Glutamatergic neuron (in vitro differentiated cells): ENCODE measurements around the gene SFI1. TPM values are rescaled to one million over a fixed set of nuclear protein-coding genes. Genes with fewer than 3 reads are reported as not detected.
"Not testable (repeated sequence)": the region's sequence is repeated elsewhere in the genome, so short reads cannot be mapped to it uniquely, and the experiment has no call there.

Experiments used
- DNase-seq: peaks from one replicate; pipeline ENCODE4 v3.0.0; 2022
- H3K27ac Mint-ChIP-seq: one replicate; pipeline ENCODE4 v1.8.0; 2020; ENCODE audit warnings: mild to moderate bottlenecking, mixed read lengths, inconsistent platforms; ENCODE audit not compliant: unreplicated experiment
- H3K27me3 Mint-ChIP-seq: one replicate; pipeline ENCODE4 v1.8.0; 2020; ENCODE audit warnings: mild to moderate bottlenecking, moderate library complexity, mixed read lengths, inconsistent platforms; ENCODE audit not compliant: unreplicated experiment
- H3K36me3 Mint-ChIP-seq: one replicate; pipeline ENCODE4 v1.8.0; 2020; ENCODE audit warnings: mild to moderate bottlenecking, mixed read lengths, inconsistent platforms; ENCODE audit not compliant: unreplicated experiment
- H3K4me1 Mint-ChIP-seq: one replicate; pipeline ENCODE4 v1.8.0; 2020; ENCODE audit warnings: mild to moderate bottlenecking, low read depth, mixed read lengths, inconsistent platforms; ENCODE audit not compliant: unreplicated experiment
- H3K4me3 Mint-ChIP-seq: one replicate; pipeline ENCODE4 v1.8.0; 2020; ENCODE audit warnings: mild to moderate bottlenecking, mixed read lengths, inconsistent platforms; ENCODE audit not compliant: unreplicated experiment
- H3K9me3 Mint-ChIP-seq: one replicate; pipeline ENCODE4 v1.8.0; 2020; ENCODE audit warnings: mild to moderate bottlenecking, moderate library complexity, mixed read lengths, inconsistent platforms; ENCODE audit not compliant: unreplicated experiment
- CTCF ChIP-seq: fragments of 200-600 bp; sonication (generic); IDR thresholded peaks from one replicate; pipeline ENCODE4 v1.5.0; 2021; ENCODE audit not compliant: partially characterized antibody, unreplicated experiment
- total RNA-seq: library from RNA; stranded (reverse); fragmentation: NEBNext Ultra II Directional; extraction: Animal tissue kit (Norgen Biotek cat#: 25700); gene quantifications from one replicate; pipeline ENCODE4 v1.2.1, GENCODE V29; 2021; ENCODE audit not compliant: unreplicated experiment

Gene SFI1
- total RNA-seq, 1 donor from 2014 or later, result 48.7 TPM

GRCh38 chr22:31477329-31477728 is 19.0 kb upstream of the SFI1 start:
- Mint-ChIP-seq H3K27me3 (no peaks in the 10 kb centered on the region), H3K36me3 (no peaks in the 10 kb centered on the region), H3K9me3 (no peaks in the 10 kb centered on the region), H3K4me3 (no peak overlapping the region), H3K27ac (no peak overlapping the region), H3K4me1 (no peaks in the 10 kb centered on the region)
- TF ChIP-seq CTCF, result no peak
- no peak for DNase-seq

- no peak for TF ChIP-seq CTCF
- no peaks in the 10 kb centered on the region for H3K9me3 Mint-ChIP-seq
- no peak overlapping the region for H3K27ac Mint-ChIP-seq
- no peak overlapping the region for H3K4me3 Mint-ChIP-seq
- no peaks in the 10 kb centered on the region for H3K36me3 Mint-ChIP-seq
- no peaks in the 10 kb centered on the region for H3K4me1 Mint-ChIP-seq
- DNase-seq, result no peak
- H3K27me3 Mint-ChIP-seq, result no peaks in the 10 kb centered on the region
Measured at GRCh38 chr22:31481129-31481528, 15.2 kb upstream of the SFI1 start.

- H3K4me3 Mint-ChIP-seq, H3K27me3 Mint-ChIP-seq, H3K27ac Mint-ChIP-seq, H3K36me3 Mint-ChIP-seq, H3K9me3 Mint-ChIP-seq, DNase-seq, H3K4me1 Mint-ChIP-seq: not testable (repeated sequence)
Measured at GRCh38 chr22:31482470-31482869, 13.9 kb upstream of the SFI1 start.

GRCh38 chr22:31486369-31486768 is 10.0 kb upstream of the SFI1 start:
- H3K36me3 Mint-ChIP-seq, H3K9me3 Mint-ChIP-seq, H3K27me3 Mint-ChIP-seq, DNase-seq, H3K4me3 Mint-ChIP-seq, H3K27ac Mint-ChIP-seq: not testable (repeated sequence)
- peaks cover 13% of the 10 kb centered on the region for H3K4me1 Mint-ChIP-seq

- Mint-ChIP-seq H3K9me3 (peaks cover 2% of the 10 kb centered on the region), H3K4me1 (peaks cover 13% of the 10 kb centered on the region), H3K4me3 (no peak overlapping the region), H3K27me3 (no peaks in the 10 kb centered on the region), H3K27ac (no peak overlapping the region), H3K36me3 (no peaks in the 10 kb centered on the region)
- DNase-seq, result no peak
- no peak for TF ChIP-seq CTCF
Measured at GRCh38 chr22:31486951-31487350, 9.4 kb upstream of the SFI1 start.

- no peak for TF ChIP-seq CTCF
- no peak for DNase-seq
- Mint-ChIP-seq H3K36me3 (no peaks in the 10 kb centered on the region), H3K27ac (peak overlapping the region; percentile 57), H3K4me3 (peak overlapping the region; percentile 81), H3K4me1 (peaks cover 13% of the 10 kb centered on the region), H3K9me3 (peaks cover 2% of the 10 kb centered on the region), H3K27me3 (no peaks in the 10 kb centered on the region)
Measured at GRCh38 chr22:31488346-31488883, 7.9 kb upstream of the SFI1 start.
